DND-41 (cell line): ENCODE results near the gene ACOT12.

Source experiments
- ATAC-seq: fragments of 200-7000 bp; cut with Tn5 transposase; 3 replicates; pipeline ENCODE4 v1.9.1; 2021; ENCODE audit warnings: low read depth; ENCODE audit not compliant: insufficient read depth
- DNase-seq: peaks from one replicate; pipeline ENCODE4 v3.0.0-alpha.2; 2020
- H2AFZ ChIP-seq: 2 replicates; pipeline ENCODE4 v1.6.0; 2012; ENCODE audit warnings: low read depth, low read length
- H3K27ac ChIP-seq: 2 replicates; pipeline ENCODE4 v1.5.1; 2012; ENCODE audit warnings: low read length, inconsistent platforms
- H3K27me3 ChIP-seq: fragments of 200-600 bp; sonication (generic); 2 replicates; pipeline ENCODE4 v1.6.0; 2012; ENCODE audit warnings: low read length, mild to moderate bottlenecking, inconsistent platforms; ENCODE audit not compliant: insufficient read depth, poor library complexity
- H3K36me3 ChIP-seq: 2 replicates; pipeline ENCODE4 v1.5.1; 2012; ENCODE audit warnings: low read length, inconsistent platforms; ENCODE audit not compliant: insufficient read depth
- H3K4me1 ChIP-seq: 2 replicates; pipeline ENCODE4 v1.5.1; 2012; ENCODE audit warnings: mild to moderate bottlenecking, low read length; ENCODE audit not compliant: insufficient read depth
- H3K4me2 ChIP-seq: 2 replicates; pipeline ENCODE4 v1.6.0; 2012; ENCODE audit warnings: mild to moderate bottlenecking, moderate library complexity, low read length, inconsistent platforms; ENCODE audit not compliant: insufficient read depth
- H3K4me3 ChIP-seq, 2 experiments: fragments of 200-600 bp in 1 of 2; shearing (Covaris generic) in 1 of 2; 2 replicates each; pipeline ENCODE4 v1.5.1; 2012 to 2016; ENCODE audit warnings: inconsistent platforms in 2 of 2, low read length in 2 of 2, mild to moderate bottlenecking in 2 of 2, low read depth in 1 of 2, moderate library complexity in 1 of 2
- H3K79me2 ChIP-seq: 2 replicates; pipeline ENCODE4 v1.6.0; 2012; ENCODE audit warnings: low read length, inconsistent platforms; ENCODE audit not compliant: insufficient read depth
- H3K9ac ChIP-seq: 2 replicates; pipeline ENCODE4 v1.6.0; 2012; ENCODE audit warnings: low read depth, mild to moderate bottlenecking, inconsistent platforms, low read length, moderate library complexity
- H3K9me3 ChIP-seq: 2 replicates; pipeline ENCODE4 v1.5.1; 2012; ENCODE audit warnings: low read length, moderate library complexity, mild to moderate bottlenecking, inconsistent platforms; ENCODE audit not compliant: insufficient read depth, severe bottlenecking
- H4K20me1 ChIP-seq: 2 replicates; pipeline ENCODE4 v1.6.0; 2012; ENCODE audit warnings: low read length; ENCODE audit not compliant: insufficient read depth
- EZH2 ChIP-seq: IDR thresholded peaks from 3 replicates; pipeline ENCODE4 v1.6.1; 2012; ENCODE audit warnings: borderline replicate concordance, low read depth, mild to moderate bottlenecking, moderate library complexity, low read length, inconsistent platforms; ENCODE audit not compliant: severe bottlenecking
- TF ChIP-seq, protein P1 (sequence below): IDR thresholded peaks from 2 replicates; pipeline ENCODE4 v1.5.1; 2012; ENCODE audit warnings: borderline replicate concordance, low read length, moderate library complexity, mild to moderate bottlenecking; ENCODE audit not compliant: poor library complexity, severe bottlenecking; ENCODE audit errors: extremely low read depth

Gene ACOT12

DNA sequence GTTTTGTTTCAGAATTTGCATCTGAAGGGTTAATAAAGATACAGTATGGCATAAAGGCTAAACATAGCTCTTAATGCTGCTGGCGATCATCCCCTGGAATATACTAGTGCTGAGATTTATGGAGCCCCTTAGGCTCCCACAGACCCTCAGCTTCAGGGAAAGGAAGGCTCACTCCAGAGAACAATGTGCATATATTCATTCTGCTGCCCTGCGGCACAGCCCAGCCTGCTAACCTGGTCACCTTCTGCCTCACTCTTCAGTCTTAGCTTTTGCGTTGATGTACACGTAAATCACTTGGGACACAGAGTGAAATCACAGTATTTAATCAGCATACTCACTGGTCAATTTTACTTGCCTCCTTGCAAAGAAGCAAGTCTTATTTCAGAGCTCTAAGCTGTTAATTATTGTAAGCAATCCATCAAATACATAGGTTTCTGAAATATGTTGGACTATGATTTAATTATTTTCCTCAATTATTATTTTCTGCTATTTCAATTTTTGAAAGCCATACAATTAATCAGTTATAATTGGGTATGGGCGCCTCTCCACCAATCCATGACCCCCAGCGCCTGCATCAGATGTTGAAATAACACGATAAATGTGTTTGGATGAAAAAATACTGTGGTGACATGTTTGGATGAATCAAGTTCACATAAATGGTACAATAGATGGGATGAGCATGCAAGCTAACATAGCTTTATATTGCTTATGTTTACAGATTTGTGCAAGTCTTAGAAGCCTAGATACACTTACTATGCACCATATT lies 11.4 kb upstream of the ACOT12 start:
- Histone ChIP-seq H3K4me1 (no peaks in the 10 kb centered on the region), H3K79me2 (no peaks in the 10 kb centered on the region), H3K36me3 (peaks cover 16% of the 10 kb centered on the region), H2AFZ (no peak overlapping the region), H3K9ac (no peak overlapping the region), H3K4me2 (no peak overlapping the region), H3K27ac (no peak overlapping the region), H3K27me3 (no peaks in the 10 kb centered on the region), H3K9me3 (no peaks in the 10 kb centered on the region), H4K20me1 (no peaks in the 10 kb centered on the region), H3K4me3 (no peak overlapping the region)
- ATAC-seq = no peak
- TF ChIP-seq, protein P1, sequence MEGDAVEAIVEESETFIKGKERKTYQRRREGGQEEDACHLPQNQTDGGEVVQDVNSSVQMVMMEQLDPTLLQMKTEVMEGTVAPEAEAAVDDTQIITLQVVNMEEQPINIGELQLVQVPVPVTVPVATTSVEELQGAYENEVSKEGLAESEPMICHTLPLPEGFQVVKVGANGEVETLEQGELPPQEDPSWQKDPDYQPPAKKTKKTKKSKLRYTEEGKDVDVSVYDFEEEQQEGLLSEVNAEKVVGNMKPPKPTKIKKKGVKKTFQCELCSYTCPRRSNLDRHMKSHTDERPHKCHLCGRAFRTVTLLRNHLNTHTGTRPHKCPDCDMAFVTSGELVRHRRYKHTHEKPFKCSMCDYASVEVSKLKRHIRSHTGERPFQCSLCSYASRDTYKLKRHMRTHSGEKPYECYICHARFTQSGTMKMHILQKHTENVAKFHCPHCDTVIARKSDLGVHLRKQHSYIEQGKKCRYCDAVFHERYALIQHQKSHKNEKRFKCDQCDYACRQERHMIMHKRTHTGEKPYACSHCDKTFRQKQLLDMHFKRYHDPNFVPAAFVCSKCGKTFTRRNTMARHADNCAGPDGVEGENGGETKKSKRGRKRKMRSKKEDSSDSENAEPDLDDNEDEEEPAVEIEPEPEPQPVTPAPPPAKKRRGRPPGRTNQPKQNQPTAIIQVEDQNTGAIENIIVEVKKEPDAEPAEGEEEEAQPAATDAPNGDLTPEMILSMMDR = no peak
- no peak for TF ChIP-seq EZH2
- no peak for DNase-seq

DNA sequence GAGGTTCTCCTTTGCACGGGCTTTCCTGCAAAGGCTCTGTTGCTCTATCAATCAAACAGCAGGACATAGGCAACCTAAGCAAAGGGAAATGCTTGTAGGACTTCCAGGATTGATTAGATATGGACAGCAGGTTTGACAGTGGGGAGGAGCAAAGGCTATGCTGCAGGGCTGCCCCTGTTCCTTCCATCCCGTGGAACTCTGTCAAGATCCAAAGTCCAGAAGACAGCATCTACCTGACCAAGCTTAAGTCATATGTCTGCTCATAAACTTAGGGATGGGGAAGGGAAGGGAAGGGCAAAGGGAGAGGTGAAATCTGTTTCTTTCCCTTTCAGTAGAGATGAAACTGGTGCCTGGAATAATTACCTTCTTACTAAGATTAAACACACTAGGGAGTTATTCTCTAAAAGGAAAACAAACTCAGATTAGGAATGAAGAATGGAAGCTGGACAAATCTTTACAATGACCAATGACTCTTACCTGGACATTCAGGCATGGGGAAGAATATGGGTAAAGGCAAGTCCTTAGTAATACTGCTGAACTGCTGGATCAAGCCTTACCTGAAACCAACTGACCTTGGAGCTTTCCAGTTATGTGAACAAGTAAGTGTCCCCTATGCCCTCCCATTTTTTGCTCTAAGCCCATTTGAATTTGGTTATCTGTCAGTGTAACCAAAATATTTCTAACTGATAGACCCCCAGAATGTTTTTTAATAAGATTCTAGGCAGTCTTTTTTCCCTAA lies 8.4 kb upstream of the ACOT12 start:
- Histone ChIP-seq H3K9ac (no peak overlapping the region), H3K36me3 (peaks cover 4% of the 10 kb centered on the region; the same call in 1 of the 2 replicates), H3K79me2 (no peaks in the 10 kb centered on the region), H3K4me1 (no peaks in the 10 kb centered on the region), H3K27ac (no peak overlapping the region), H2AFZ (no peak overlapping the region), H3K27me3 (no peaks in the 10 kb centered on the region), H3K9me3 (no peaks in the 10 kb centered on the region), H4K20me1 (no peaks in the 10 kb centered on the region), H3K4me2 (no peak overlapping the region), H3K4me3 (no peak overlapping the region)
- ATAC-seq (no peak), DNase-seq (no peak)
- no peak for TF ChIP-seq EZH2
- TF ChIP-seq, protein P1 = no peak

DNA sequence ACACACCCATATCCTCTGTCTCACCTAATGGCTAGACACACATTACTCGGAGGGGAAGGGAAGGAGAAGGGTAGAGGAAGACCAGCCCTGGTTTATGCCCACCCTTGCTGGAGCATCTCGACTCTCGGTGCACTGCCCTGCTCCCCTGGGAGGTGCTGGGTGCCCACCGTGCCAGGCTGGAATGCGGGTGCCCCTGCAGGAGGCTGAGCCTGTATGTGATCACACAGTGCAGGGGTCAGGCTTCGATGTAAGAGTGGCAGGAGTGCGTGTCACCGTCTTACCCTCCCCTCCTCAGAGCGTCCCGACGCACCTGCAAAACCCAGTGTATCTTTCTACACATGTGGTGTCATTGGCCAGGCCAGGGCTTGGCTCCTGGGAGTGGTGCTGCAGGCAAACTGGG lies 7.3 kb upstream of the ACOT12 start:
- peak; percentile 33; the same call in 1 of the 3 replicates for ATAC-seq
- no peak overlapping the region for H3K4me2 ChIP-seq
- no peak overlapping the region for H2AFZ ChIP-seq

More for the DNA sequence above, 7.3 kb upstream of the ACOT12 start:
- H4K20me1 ChIP-seq = no peaks in the 10 kb centered on the region
- no peak overlapping the region for H3K4me3 ChIP-seq
- H3K4me1 ChIP-seq = no peaks in the 10 kb centered on the region
- no peak overlapping the region for H3K9ac ChIP-seq
- no peaks in the 10 kb centered on the region; the same call in 1 of the 2 replicates for H3K36me3 ChIP-seq
- H3K27me3 ChIP-seq = no peaks in the 10 kb centered on the region
- no peaks in the 10 kb centered on the region for H3K9me3 ChIP-seq
- DNase-seq = no peak
- H3K79me2 ChIP-seq = no peaks in the 10 kb centered on the region
- TF ChIP-seq, protein P1 = no peak
- no peak for TF ChIP-seq EZH2
- no peak overlapping the region for H3K27ac ChIP-seq
